ENCODE measurements around the gene SAC3D1. TPM values are rescaled to one million over a fixed set of nuclear protein-coding genes. Genes with fewer than 3 reads are reported as not detected.

SAC3D1 gene
- total and polyA plus RNA-seq, 2 of the 8 experiments (the other 6 are each of a cell fraction or from before 2014, with no cell fraction given): 19.4 to 25.8 TPM

DNA sequence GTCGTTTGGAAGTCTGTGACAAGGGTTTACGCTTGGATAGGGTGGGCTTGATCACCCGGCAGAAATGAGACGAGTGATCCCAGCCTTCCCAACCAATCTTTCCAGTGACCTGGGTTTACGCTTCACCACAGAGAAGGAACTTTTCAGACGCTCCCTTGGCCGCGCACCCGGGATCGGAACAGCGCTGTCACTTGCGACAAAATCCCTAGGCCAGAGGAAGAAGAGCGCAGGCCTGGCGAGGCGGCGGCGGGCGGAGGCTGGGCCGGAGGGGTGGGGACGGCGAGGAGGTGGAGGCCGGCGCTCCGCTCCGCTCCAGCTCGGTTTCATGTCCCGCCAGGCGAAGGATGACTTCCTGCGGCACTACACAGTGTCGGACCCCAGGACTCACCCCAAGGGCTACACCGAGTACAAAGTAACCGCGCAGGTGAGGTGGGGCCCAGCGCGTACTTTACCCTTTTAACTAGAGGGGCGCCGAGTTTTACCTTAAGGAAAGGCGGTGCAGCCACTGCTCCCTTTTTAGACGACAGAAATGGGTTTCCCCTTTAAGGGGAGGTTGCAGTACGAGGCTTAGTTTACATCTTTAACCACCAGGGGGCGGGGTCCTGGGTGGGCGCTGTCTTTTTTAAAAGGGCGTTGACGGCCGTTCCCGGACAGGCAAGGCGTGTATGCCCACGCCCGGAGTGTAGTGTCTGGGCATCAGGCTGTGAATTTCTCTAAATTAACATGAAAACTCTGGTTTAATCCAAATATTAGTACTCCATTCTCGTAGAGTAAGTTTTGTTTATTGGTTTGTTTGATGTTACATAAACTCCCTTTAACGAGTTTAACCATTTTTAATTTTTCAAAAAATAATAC lies 13.6 kb upstream of the SAC3D1 start, which contains the start of gene SNX15 (continued):
- TF ChIP-seq YY1 (IDR thresholded peaks at IDR 0.05; ENCODE audit: low read depth, low read length): peak; percentile 6; the same call in 1 of the 2 replicates
- no peak for TF ChIP-seq BRCA1 (IDR thresholded peaks at IDR 0.05; ENCODE audit: low read depth, low read length)
